Measurements from ENCODE around the gene ZFYVE28.

Gene ZFYVE28

DNA sequence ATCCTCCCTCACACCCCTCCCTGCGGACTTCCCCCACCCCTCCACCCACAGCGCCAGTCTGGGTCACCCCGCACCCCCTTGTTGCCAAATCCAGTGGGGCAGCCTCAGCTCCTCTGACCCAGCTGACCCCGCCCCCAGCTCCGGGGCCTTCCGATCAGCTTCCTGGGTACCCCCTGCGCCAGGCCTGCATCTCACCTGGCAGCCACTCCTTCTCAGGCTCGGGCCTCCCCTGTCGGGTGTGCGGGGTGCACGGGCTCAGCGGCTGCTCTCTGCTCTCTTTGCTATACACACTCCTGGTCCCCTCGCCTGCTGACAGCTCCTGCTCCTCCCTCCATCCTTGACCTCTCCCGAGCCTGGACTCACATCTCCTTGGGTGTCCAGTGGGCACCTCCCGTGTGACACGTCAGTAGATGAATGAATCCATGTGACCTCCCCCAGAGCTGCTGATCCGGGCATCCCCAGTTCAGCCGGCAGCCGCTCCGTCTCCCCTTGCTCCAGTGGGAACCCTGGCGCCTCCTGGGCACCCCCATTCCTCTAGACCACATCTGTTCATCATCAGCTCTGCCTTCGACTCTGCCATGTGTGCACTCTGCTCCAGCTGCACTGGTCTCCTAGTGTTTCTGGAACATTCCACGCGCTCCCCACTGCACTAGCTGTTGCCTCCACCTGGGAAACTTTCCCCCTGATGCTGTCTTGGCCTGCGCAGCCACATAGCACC is 10.2 kb upstream of the ZFYVE28 start:
- DNase-seq (ENCODE audit: low spot score): no peak

DNA sequence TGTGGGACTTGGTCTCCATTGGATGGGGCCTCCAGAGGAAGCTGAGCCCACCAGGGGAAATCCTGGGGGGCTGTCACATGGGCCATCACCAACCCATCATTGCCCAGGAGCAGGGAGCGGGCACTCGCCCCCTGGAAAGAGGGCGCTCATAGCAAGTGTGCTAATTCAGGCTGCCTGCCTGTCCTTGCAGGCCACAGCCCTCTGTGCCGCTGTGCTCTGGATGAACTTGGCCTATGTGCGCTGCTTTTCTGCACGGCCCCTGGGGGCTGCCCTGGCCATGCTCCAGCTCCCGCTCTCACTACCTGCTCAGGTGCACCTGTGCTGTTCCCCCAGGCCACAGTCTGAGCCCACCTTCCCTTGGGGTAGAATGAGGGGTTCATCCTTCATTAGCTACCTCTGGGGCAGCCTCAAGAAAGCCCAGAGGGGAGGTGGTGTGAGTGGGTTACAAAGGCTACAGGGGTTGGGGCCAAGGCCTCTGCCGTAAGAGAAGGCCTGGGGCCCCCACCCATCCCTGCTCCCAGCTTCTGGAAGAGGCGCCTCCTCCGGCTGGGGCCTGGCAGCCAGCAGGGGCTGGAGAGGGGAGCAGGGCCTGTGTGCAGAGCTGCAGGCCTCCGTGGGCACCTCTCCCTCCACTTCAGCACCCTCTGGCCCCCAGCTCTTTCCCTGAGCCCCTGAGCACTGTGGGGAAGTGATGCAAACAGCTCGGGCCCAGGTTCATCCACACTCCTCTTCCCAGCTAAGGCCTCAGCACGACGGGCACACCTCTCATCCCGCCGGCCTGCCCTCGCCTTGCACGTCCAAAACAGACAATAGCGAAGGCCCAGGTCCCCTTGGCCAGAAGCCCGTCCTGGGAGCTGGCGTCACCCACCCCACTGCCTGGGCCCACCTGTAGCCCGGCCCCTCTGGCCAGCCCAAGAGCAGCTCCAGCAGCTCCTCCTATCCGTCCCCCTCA is 9.2 kb upstream of the ZFYVE28 start:
- no peak for DNase-seq (ENCODE audit: low spot score)

DNA sequence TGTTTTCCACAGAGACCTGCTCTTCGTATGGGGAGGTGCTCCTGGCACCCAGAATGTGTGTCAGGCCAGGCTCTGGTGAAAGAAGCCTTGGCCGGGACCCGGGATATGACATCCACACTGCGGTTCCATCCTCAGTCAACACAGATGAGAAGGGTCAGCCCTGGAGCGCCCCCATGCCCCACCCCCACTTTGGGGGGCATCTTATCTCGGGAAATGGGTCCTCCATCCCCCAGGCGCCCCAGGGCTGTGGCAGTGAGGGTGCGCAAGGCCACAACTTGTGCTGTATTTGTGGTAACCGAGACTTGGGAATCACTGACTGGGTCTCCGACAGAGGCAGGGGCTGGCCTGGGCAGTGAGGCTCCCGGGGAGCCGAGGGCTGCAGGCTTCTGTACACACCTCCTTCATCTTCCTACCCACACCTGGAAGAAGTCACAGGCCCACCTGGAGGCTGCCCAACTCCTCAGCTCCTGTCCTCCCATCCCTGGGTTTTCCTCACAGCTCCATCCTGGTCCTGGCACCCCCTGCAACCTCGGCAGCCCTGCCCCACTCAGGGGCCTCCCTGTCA is 8.3 kb upstream of the ZFYVE28 start:
- DNase-seq (ENCODE audit: low spot score): no peak

DNA sequence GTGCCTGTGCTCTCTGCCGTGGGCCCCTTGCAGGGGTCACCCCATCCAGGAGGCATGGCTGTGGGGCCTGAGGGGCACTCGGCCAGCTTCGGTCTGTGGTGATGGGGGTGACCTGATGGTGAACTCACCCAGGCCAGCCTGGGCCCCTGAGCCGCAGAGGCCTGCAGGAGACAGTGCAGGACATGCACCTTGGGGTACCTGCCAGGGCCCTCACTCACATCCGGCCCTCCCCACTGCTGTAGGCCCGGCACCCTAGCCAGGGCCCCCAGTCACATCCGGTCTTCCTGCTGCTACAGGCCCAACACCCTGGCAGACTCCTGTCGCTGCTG is 7.6 kb upstream of the ZFYVE28 start:
- no peak for DNase-seq (ENCODE audit: low spot score)

DNA sequence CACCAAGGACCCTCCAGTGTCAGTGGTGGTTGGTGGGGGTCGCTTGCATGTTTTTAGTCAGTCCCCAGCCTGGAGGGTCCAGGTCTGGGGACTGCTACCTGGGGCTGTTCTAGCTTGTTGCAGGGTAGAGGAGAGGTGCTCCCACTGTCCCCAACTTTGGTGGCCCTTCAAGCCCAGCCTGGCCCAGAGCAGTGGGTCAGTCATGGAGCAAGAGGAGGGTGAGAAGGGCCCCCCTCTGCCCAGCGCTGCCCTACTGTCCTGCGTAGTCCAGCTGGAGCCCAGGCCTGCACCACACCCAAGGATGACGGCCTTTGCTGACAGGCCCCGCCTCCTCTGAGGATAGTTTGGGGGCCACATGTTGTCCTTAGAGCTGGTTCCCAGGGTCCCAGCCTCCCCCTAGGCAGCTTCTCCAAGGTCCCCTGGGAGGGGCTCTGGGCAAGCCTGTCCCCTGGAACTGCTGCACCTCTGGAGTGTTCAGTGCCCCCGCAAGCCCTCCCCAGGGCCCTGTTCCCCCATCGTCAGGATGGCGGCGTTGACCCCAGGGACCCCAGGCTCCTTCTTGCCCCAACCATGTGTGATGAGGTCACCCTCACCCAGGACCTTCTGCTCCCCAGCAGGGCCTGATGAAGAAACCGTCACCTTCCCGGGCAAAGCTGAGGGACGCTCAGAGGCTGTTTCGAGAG is 7.1 kb upstream of the ZFYVE28 start:
- DNase-seq (ENCODE audit: low spot score): no peak

DNA sequence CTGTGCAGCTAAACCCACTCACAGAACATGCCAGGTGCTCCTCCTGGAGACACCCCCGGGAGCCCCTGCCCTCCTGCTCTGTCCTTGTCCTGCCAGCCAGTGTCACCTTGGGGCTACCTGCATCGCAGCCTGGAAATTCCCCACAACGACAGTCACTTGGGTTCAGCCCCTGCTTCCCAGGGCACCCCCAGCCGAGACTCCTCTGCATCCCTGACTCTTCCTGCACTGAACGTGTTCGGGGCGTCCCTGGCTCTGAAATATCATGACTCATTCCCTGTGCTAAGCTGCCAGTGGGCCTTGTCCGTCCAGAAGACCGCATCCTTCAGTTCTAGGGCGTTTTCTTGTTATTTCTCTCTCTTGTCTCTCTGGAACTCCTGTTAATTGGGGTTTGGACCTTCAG is 6.1 kb upstream of the ZFYVE28 start:
- no peak for DNase-seq (ENCODE audit: low spot score)

DNA sequence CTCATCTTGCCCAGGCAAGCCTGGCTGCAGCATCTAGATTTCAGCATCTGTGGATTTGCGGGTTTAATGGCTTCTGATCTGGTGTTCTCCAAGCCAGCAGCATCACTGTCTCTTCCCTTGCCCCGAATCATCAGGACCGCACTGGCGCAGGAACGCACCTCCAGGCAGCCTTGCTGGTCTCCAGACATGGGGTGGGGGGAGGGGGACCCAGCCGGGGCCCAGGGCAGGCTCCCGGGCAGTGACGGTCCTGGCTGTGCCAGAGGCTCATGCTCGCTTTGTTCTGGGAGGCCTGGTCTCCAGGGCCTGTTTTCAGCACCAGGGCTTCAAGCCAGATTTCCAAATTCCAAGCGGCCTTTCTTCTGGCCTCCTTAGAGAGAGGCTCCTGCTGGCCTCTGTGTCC is 5.2 kb upstream of the ZFYVE28 start:
- no peak for DNase-seq (ENCODE audit: low spot score)

DNA sequence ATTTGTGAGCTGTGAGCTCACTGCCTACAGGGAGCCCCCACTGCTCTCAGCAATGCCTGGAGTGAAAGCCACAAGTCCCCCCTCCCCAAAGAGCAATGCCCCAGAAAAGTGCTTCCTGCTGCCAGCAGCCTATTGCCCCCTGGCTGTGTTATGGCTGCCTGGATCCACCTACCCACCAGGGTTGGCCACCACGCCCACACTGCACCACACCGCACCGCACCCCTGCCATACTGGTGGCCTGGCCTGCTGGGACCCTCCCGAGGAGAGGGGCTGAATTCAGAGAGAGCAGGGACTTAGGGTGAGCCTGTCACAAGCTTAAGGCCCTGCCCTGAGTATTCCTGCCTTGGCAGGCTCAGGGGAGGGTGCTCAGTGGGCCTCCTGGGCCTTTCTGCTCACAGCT is 4.6 kb upstream of the ZFYVE28 start:
- no peak for DNase-seq (ENCODE audit: low spot score)

DNA sequence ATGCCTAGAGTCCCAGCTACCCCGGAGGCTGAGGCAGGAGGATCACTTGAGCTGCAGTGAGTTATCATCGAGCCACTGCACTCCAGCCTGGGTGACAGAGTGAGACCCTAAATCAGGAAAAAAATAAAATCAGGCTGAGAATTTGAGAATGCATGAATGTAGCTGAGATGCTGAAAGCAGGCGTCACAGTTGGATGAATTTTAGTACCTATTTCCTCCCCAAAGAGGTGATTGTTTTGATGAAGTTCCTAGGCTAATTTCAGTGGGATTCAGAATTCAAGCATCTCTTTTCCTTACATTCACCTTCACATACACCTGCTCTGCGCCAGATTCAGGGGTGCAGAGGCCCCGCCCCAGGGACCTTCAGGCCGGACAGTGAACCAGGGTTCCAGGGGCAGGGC is 3.5 kb upstream of the ZFYVE28 start:
- no peak for DNase-seq (ENCODE audit: low spot score)

DNA sequence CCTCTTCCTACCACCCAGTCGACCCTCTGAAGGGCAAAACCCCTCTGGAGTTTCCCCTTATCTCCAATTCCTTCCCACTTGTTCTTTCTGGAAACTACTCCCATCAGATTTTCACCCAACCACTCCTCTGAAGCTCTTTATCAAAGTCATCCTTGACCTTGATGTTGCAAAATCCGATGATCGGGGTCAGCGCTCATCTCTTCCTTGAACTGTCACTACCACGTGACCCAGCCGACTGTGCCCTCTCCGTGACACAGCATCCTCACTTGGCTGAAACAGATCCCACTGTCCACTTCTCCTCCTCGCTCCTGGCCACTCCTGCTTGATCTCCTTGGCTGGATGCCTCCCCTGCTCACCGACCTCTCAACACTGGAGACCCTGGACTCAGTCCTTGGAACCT is 1.4 kb upstream of the ZFYVE28 start:
- DNase-seq (ENCODE audit: low spot score): no peak

DNA sequence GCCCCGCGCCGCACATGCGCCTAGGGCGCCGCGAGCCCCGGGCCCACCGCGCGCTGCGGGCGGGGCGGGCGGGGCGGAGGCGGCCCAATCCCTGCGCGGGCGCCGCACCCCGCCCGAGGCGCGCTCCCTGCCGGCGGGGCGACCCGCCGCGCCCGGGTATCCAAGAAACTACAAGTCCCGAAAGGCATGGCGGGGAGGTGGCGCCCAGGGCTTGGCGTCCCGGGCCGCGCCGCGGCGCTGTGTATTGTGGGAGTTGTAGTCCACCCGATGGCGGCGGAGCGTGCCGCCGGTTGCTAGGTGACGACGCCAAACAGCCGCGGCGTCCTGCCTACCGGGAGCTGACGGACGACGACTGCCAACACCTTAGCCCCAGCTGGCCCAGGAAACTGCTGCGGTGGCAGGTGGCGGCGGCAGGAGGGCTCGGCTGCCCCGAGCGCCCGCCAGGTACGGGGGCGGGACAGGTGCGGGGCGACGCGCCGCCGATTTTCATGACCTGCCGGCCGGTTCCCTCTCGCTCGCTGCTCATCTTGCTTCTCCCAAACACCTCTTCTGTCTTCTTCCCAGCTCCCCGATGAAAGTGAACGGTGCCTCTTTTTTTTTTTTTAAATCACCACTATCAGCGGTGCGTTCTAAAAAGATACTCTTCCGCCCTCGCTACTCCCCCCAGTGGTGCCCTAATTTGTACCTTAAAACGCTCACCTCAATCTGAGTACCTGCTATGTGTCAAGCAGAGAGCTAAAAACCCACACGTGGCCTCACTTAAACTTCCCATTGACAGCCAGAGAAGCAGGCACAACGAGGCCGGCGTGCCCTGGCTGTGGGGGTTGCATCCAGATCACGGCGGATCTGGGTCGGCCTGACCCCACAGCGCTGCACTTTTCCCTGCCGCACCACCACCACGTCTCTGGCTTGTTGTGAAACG is 466 bp upstream of the ZFYVE28 start, which contains the start of gene CFAP99:
Gene CFAP99, plus strand, starts transcription at position 306 of the 922 bp plus-strand sequence.
- DNase-seq (ENCODE audit: low spot score): peak; percentile 99

DNA sequence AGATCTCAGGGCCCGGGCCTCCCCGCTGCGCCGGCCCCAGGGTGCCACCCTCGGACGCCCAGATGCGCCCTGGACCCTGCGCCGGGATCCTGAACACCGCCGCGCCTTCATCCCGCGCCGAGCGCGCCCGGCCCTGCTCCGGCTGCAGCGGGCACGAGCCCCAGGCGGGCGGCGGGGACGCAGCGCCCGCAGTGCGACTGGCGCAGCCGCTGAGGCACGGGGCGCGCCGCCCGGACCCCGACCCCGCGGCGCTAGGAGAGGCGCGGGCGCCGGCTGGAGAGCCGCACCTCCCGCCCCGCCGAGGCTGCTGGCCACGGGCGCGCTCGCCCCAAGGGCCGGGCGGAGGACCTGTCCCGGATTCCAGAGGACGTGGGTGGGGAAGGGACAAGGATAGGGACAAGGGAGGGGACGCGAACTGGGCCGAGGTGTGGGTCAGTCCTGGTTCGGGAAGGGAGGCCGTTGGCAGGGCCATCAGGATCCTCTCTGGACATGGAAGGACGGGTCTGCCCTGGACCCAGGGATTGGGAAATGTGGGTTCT is 1.1 kb downstream of the ZFYVE28 start:
- no peak for DNase-seq (ENCODE audit: low spot score)

DNA sequence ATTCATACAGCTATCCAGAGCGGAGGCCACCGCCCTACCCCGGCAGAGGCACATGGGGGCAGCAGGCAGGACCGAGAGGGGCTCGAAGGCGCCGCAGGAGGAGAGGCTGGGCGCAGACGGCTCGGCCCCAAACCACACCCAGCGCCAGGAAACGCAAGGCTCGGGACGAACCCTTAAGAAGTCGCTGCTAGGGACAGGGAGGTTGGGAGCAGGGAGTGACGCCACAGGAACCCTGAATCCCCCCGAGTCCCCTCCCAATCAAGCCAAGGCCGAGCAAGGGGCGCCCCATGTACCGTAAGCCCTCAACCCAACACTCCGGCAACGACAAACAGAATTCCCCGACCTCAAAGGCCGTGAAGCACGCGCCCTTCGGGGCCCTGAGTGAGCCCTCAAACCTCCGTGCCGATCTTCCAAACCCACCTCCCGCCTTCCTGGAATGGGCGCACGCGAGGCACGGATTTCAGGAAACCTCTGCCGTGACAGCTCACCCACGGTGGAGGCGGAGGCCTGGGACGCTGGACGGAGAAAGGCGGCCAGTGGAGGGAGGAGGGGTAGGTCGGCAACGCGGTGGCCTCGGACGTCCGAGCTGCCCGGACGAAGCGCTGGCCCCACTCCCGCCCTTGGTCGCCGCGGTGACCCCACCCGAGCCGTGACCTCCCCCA is 1.8 kb downstream of the ZFYVE28 start:
- no peak for DNase-seq (ENCODE audit: low spot score)

DNA sequence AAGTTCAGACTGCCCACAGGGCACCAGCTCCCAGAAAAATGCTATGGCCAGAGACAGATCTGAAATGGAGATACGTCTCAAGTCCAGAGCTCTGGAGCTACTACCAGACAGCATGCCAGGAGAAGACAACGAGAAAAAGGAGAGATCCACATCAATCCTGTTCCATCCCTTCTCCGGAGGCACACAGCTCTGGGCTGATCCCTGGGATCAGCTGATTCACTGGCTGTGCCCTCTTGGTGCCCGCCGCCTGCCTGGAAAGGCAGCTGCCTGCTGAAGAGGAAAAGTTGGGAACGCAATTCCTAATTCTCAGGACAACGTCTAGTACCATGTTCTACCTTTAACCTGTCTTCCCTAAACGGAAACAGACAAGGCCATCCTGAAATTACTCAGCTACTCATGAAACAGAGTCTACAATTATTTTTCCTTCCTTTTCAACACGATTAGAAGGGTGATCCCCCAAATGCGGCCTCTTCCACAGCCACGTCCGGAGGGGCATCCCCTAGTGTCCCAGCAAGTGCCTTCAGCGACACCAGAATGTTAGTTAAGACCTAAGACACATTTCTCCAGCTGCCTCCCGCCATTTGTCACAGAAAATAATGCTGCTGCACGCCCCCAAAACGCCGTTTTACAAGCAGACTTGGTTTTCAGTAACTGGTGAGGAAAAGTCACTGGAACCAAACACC is 2.4 kb downstream of the ZFYVE28 start:
- no peak for DNase-seq (ENCODE audit: low spot score)

DNA sequence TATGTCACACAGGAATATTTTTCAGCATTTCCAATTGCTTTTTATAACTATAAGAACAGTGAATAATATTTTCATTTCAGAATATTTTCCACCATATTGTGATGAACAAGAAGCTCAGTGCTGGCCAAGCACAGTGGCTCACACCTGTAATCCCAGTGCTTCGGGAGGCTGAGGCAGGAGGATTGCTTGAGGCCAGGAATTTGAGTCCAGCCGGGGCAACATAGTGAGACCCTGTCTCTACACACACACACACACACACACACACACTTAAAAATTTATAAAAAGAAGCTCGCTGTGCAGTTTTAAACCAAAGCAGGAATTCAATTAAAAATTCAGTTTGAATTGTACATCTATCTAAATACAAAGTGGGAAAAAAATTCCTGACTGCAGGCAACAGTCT is 3.2 kb downstream of the ZFYVE28 start:
- DNase-seq (ENCODE audit: low spot score): no peak

DNA sequence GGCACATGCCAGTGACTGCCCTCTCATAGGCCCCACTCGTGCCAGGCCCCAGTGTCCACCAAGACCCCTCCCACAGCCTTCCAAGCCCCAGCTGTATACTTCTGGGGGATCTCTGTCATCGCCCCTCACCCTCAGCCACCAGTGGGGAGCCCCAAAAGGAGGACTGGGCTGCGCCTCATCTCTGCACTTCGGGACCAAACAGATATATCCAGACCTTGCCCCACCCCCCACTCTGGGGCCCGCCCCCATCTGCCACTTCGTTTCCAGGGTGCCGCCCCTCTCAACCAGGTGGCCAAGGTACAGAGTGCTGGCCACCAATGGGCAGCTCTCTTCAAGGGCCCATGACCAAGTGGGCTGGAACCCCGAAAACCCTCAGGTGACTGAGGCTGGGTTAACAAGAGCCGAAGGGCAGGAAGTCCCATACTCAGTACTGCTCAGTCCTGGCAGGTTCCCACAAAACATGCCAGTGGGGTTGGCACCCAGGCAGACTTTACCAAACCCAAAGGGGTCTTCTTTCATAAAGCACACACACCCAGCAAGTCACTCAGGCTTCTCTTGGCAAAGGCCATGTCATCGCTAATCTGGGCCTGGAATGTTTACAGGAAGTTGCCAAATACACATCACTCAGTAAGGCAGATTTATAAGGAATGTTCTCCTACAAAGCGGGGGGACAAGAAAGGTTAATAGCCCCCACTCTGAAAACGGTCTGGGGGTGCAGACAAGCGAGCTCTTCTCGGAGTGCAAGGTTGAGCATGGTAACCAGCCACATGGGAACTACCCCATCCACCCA is 4.4 kb downstream of the ZFYVE28 start:
- no peak for DNase-seq (ENCODE audit: low spot score)

DNA sequence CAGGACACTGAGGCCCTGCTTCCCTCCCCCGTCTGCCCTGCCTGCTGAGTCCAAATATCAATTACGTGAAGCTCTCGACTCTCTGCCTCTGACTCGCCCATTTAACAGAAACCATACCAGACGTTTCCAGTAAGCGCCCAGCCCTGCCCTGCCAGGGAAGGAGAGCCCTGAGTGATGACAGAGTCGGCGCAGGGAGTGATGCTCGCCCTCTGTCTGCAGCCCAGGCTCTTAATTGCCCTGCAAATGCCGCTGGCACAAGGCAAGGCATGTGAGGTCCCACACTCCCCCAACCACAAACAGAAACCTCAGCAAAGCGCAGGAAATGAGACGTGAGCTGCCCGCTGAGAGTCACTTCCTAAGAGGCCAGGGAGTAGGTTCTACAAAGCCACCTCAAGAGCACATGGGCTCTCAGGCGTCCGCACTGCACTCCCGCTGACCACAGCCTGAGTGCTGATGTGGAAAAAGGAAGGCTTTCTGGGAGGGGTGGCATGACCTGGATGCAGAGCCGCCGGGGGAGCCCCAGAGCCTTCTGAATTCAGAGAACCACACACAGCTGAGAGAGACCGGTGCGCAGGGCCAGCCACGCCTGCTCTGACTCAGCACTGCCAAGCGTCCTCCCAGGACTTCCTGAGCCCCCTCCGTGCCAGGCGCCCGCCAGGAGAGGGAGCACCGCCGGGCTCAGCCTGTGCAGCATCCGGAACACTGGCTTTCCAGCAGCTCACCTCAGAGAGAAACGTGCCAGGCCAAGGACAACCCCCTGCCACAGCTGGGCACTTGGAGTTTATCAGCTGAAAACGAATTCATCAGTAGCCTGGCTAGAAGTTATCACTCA is 5.3 kb downstream of the ZFYVE28 start:
- DNase-seq (ENCODE audit: low spot score): peak; percentile 96

DNA sequence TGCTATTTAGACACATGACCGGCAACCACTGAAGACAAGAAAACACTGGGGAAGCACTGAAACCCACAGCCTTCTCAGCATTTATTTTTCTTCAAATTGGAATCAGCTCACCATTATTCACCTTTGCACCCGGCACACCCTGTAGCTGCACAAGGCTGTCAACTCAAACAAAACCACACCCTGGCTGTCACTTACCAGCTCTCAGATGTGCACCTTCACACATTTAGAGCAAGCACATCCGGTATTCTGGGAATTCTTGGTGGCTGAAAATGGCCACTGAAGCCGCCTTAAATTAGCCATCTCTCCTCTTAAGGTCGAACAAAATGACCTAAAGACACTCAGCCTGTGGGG is 5.9 kb downstream of the ZFYVE28 start:
- DNase-seq (ENCODE audit: low spot score): peak; percentile 90
